Fibroblast of lung (primary cell): ENCODE data around the gene UBIAD1. TPM values are rescaled to one million over a fixed set of nuclear protein-coding genes. Genes with fewer than 3 reads are reported as not detected.
"Not testable (repeated sequence)": the region's sequence is repeated elsewhere in the genome, so short reads cannot be mapped to it uniquely, and the experiment has no call there.

Experiments used
- DNase-seq, 2 donors: peaks; one replicate each; pipeline versions ENCODE4 v3.0.0 to v3.0.0-alpha.2; 2010; ENCODE audit warnings: low read depth in 2 of 2
- H2AFZ ChIP-seq: 2 replicates; pipeline ENCODE4 v1.5.1; 2012; ENCODE audit warnings: low read length, control low read depth, inconsistent platforms
- H3K27ac ChIP-seq: 2 replicates; pipeline ENCODE4 v1.5.1; 2011; ENCODE audit warnings: low read length, control low read depth; ENCODE audit not compliant: insufficient read depth
- H3K27me3 ChIP-seq: 2 replicates; pipeline ENCODE4 v1.5.1; 2011; ENCODE audit warnings: mild to moderate bottlenecking, low read length; ENCODE audit not compliant: control insufficient read depth, insufficient read depth
- H3K36me3 ChIP-seq: 2 replicates; pipeline ENCODE4 v1.5.1; 2011; ENCODE audit warnings: low read length; ENCODE audit not compliant: control insufficient read depth, insufficient read depth
- H3K4me1 ChIP-seq: 2 replicates; pipeline ENCODE4 v1.5.1; 2011; ENCODE audit warnings: low read length; ENCODE audit not compliant: control insufficient read depth, insufficient read depth; ENCODE audit errors: extremely low read depth
- H3K4me2 ChIP-seq: 2 replicates; pipeline ENCODE4 v1.5.1; 2011; ENCODE audit warnings: low read length, control low read depth; ENCODE audit not compliant: insufficient read depth; ENCODE audit errors: extremely low read depth
- H3K4me3 ChIP-seq, 4 experiments: fragments of 200-600 bp in 1 of 4; sonication (generic) in 1 of 4; replicated peaks in 1 of 4; 2 replicates each; pipeline ENCODE4 v1.5.1; 2011 to 2016; ENCODE audit warnings: low read length in 4 of 4, low read depth in 3 of 4, mild to moderate bottlenecking in 3 of 4, control low read depth in 2 of 4, inconsistent platforms in 1 of 4, mixed read lengths in 1 of 4; ENCODE audit not compliant: insufficient read depth in 1 of 4; ENCODE audit errors: control extremely low read depth in 1 of 4
- H3K79me2 ChIP-seq: 2 replicates; pipeline ENCODE4 v1.5.1; 2012; ENCODE audit warnings: mild to moderate bottlenecking, low read length, inconsistent platforms; ENCODE audit not compliant: control insufficient read depth, insufficient read depth
- H3K9ac ChIP-seq: 2 replicates; pipeline ENCODE4 v1.5.1; 2011; ENCODE audit warnings: mild to moderate bottlenecking, low read length, control low read depth; ENCODE audit not compliant: insufficient read depth
- H3K9me3 ChIP-seq: 2 replicates; pipeline ENCODE4 v1.5.1; 2012; ENCODE audit warnings: low read depth, low read length; ENCODE audit not compliant: control insufficient read depth, insufficient read depth
- H4K20me1 ChIP-seq: 2 replicates; pipeline ENCODE4 v1.5.1; 2011; ENCODE audit warnings: low read length; ENCODE audit not compliant: control insufficient read depth, insufficient read depth; ENCODE audit errors: extremely low read depth
- CTCF ChIP-seq, 2 donors: IDR thresholded peaks in 1 of 2; conservative IDR thresholded peaks in 1 of 2; 1 replicate in 1 of 2; 2 replicates in 1 of 2; pipeline ENCODE4 v1.5.1; 2011 to 2012; ENCODE audit warnings: low read length in 2 of 2, control low read depth in 1 of 2, inconsistent platforms in 1 of 2, low read depth in 1 of 2, mild to moderate bottlenecking in 1 of 2
- EZH2 ChIP-seq: IDR thresholded peaks from 2 replicates; pipeline ENCODE4 v1.5.1; 2012; ENCODE audit warnings: low read length, control low read depth, mild to moderate bottlenecking; ENCODE audit errors: missing control alignments
- polyA plus RNA-seq, 2 donors: library from polyadenylated mRNA; depleted of rRNA in 1 of 2; stranded (reverse) in 1 of 2; unstranded in 1 of 2; fragments of >200 nt; gene quantifications; 2 replicates each; pipeline ENCODE4 v1.2.1, GENCODE V29; 2011 to 2012; ENCODE audit warnings: missing spikeins in 1 of 2
- total RNA-seq: library from RNA; depleted of rRNA; stranded (reverse); fragments of >200 nt; gene quantifications from 2 replicates; pipeline ENCODE4 v1.2.1, GENCODE V29; 2014

Gene UBIAD1
- total and polyA plus RNA-seq, 2 donors (not counting 1 experiment from before 2014, with no cell fraction given): 7.1 to 7.6 TPM

GRCh38 chr1:11262171-11263049 is 10.6 kb upstream of the UBIAD1 start, which contains the start of gene MTOR:
MTOR (minus strand) TSS chr1:11262551; CDS start chr1:11259409, 3,142 bp downstream.
- Histone ChIP-seq H3K4me2 (peak within 1 kb of the TSS; percentile 95), H3K4me1 (no peaks in the 10 kb centered on the region), H3K9me3 (no peaks in the 10 kb centered on the region), H3K27ac (peak within 1 kb of the TSS; percentile 78), H3K9ac (peak within 1 kb of the TSS; percentile 86), H3K4me3 (peak within 1 kb of the TSS; percentile 72 to 88 (median 84)), H3K36me3 (no peaks in the 10 kb centered on the region), H3K27me3 (no peaks in the 10 kb centered on the region), H3K79me2 (peaks cover 13% of the 10 kb centered on the region), H4K20me1 (no peaks in the 10 kb centered on the region), H2AFZ (peak within 1 kb of the TSS; percentile 86)
- DNase-seq: peak; percentile 100
- TF ChIP-seq CTCF (conservative IDR thresholded peaks at IDR 0.05 in 1 of 2, IDR thresholded peaks at IDR 0.05 in 1 of 2; ENCODE audit: low read depth in 1 of 2, low read length in 2 of 2) (no peak), EZH2 (no peak)

GRCh38 chr1:11266268-11267074 is 6.5 kb upstream of the UBIAD1 start:
- H3K4me1 ChIP-seq: peaks cover 2% of the 10 kb centered on the region
- H3K79me2 ChIP-seq: peaks cover 8% of the 10 kb centered on the region
- no peaks in the 10 kb centered on the region for H3K9me3 ChIP-seq
- TF ChIP-seq CTCF (conservative IDR thresholded peaks at IDR 0.05 in 1 of 2, IDR thresholded peaks at IDR 0.05 in 1 of 2; ENCODE audit: low read depth in 1 of 2, low read length in 2 of 2) (no peak), EZH2 (no peak)
- DNase-seq: no peak
- H3K27me3 ChIP-seq: no peaks in the 10 kb centered on the region
- H3K36me3 ChIP-seq: no peaks in the 10 kb centered on the region
- no peak overlapping the region for H2AFZ ChIP-seq
- H3K9ac ChIP-seq: no peak overlapping the region
- no peak overlapping the region for H3K4me3 ChIP-seq
- no peak overlapping the region for H3K27ac ChIP-seq
- no peak overlapping the region for H3K4me2 ChIP-seq
- H4K20me1 ChIP-seq: no peaks in the 10 kb centered on the region

- not testable (repeated sequence) for H3K27me3 ChIP-seq, H4K20me1 ChIP-seq, H3K27ac ChIP-seq, H3K36me3 ChIP-seq, H2AFZ ChIP-seq, H3K4me2 ChIP-seq, H3K9me3 ChIP-seq, H3K4me1 ChIP-seq, H3K9ac ChIP-seq, H3K79me2 ChIP-seq, H3K4me3 ChIP-seq
- peak; percentile 63 to 90 for DNase-seq
Measured at GRCh38 chr1:11267350-11268337, 5.4 kb upstream of the UBIAD1 start.
